Suprapubic skin (tissue), 3 donors: Measurements from ENCODE around the gene NOB1.

Source experiments
- POLR2A ChIP-seq, 2 donors: fragments of 450-650 bp; IDR thresholded peaks; one replicate each; pipeline ENCODE4 v1.6.1; 2017; ENCODE audit warnings: antibody characterized with exemption in 2 of 2, mild to moderate bottlenecking in 2 of 2, moderate library complexity in 2 of 2
- TF ChIP-seq, protein P1 (sequence below), 2 donors: fragments of 200-600 bp in 1 of 2; fragments of 450-650 bp in 1 of 2; sonication (generic) in 1 of 2; IDR thresholded peaks; one replicate each; pipeline ENCODE4 v1.5.1; 2016 to 2019; ENCODE audit warnings: antibody characterized with exemption in 2 of 2, mild to moderate bottlenecking in 1 of 2, moderate library complexity in 1 of 2

- TF ChIP-seq, protein P1, sequence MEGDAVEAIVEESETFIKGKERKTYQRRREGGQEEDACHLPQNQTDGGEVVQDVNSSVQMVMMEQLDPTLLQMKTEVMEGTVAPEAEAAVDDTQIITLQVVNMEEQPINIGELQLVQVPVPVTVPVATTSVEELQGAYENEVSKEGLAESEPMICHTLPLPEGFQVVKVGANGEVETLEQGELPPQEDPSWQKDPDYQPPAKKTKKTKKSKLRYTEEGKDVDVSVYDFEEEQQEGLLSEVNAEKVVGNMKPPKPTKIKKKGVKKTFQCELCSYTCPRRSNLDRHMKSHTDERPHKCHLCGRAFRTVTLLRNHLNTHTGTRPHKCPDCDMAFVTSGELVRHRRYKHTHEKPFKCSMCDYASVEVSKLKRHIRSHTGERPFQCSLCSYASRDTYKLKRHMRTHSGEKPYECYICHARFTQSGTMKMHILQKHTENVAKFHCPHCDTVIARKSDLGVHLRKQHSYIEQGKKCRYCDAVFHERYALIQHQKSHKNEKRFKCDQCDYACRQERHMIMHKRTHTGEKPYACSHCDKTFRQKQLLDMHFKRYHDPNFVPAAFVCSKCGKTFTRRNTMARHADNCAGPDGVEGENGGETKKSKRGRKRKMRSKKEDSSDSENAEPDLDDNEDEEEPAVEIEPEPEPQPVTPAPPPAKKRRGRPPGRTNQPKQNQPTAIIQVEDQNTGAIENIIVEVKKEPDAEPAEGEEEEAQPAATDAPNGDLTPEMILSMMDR (IDR thresholded peaks at IDR 0.05), result no peak
- no peak for TF ChIP-seq POLR2A (IDR thresholded peaks at IDR 0.05)
Measured at GRCh38 chr16:69763599-69763942, 8.8 kb upstream of the NOB1 start.
